Lung (tissue), 12 donors: ENCODE data around the gene PCDHB6. TPM values are rescaled to one million over a fixed set of nuclear protein-coding genes. Genes with fewer than 3 reads are reported as not detected.
"Not testable (repeated sequence)": the region's sequence is repeated elsewhere in the genome, so short reads cannot be mapped to it uniquely, and the experiment has no call there.

Experiments
- ATAC-seq: fragments of 200-7000 bp; cut with Tn5 transposase; one replicate; pipeline ENCODE4 v1.9.1; 2020; ENCODE audit warnings: moderate number of reproducible peaks; ENCODE audit not compliant: insufficient read depth, low FRiP score
- DNase-seq, 3 donors: peaks; one replicate each; pipeline ENCODE4 v3.0.0-alpha.2; 2013 to 2017
- H3K27ac ChIP-seq, 2 donors: one replicate each; pipeline ENCODE4 v1.5.1; 2013; ENCODE audit warnings: mild to moderate bottlenecking in 2 of 2, moderate library complexity in 2 of 2, control low read depth in 1 of 2, inconsistent platforms in 1 of 2, low read depth in 1 of 2, low read length in 1 of 2
- H3K27me3 ChIP-seq, 3 donors: one replicate each; pipeline ENCODE4 v1.5.1; 2013; ENCODE audit warnings: low read length in 2 of 3; ENCODE audit not compliant: control insufficient read depth in 3 of 3, insufficient read depth in 3 of 3
- H3K36me3 ChIP-seq, 4 donors: one replicate each; pipeline ENCODE4 v1.5.1; 2013; ENCODE audit warnings: low read length in 4 of 4, mild to moderate bottlenecking in 1 of 4, moderate library complexity in 1 of 4; ENCODE audit not compliant: control insufficient read depth in 4 of 4, insufficient read depth in 4 of 4
- H3K4me1 ChIP-seq, 5 donors: one replicate each; pipeline ENCODE4 v1.5.1; 2013; ENCODE audit warnings: low read length in 5 of 5, mild to moderate bottlenecking in 2 of 5, moderate library complexity in 1 of 5; ENCODE audit not compliant: control insufficient read depth in 5 of 5, insufficient read depth in 5 of 5
- H3K4me3 ChIP-seq: one replicate; pipeline ENCODE4 v1.5.1; 2013; ENCODE audit warnings: mild to moderate bottlenecking, control low read depth, moderate library complexity
- H3K9ac ChIP-seq, 2 donors: one replicate each; pipeline ENCODE4 v1.5.1; 2013; ENCODE audit warnings: low read length in 2 of 2, control low read depth in 1 of 2; ENCODE audit not compliant: insufficient read depth in 1 of 2
- H3K9me3 ChIP-seq, 4 donors: one replicate each; pipeline ENCODE4 v1.5.1; 2013; ENCODE audit warnings: low read length in 3 of 4, mild to moderate bottlenecking in 1 of 4, moderate library complexity in 1 of 4; ENCODE audit not compliant: control insufficient read depth in 4 of 4, insufficient read depth in 3 of 4
- CTCF ChIP-seq: IDR thresholded peaks from 2 replicates; pipeline ENCODE4 v1.5.1; 2012; ENCODE audit warnings: mild to moderate bottlenecking; ENCODE audit errors: control extremely low read depth, extremely low read depth
- WGBS, 2 donors: extraction: QIAGEN DNeasy Blood & Tissue Kit; methylation state at CpG; one replicate each; pipeline ENCODE4 v1.1.7; 2013; 5-methylcytosine and 5-hydroxymethylcytosine counted together
- polyA plus RNA-seq, 2 donors: library from polyadenylated mRNA; stranded (reverse); fragments of 200-250 nt; gene quantifications; one replicate each; pipeline ENCODE4 v1.2.1, GENCODE V29; 2013
- total RNA-seq, 2 donors: library from RNA; depleted of rRNA in 1 of 2; stranded (reverse); fragments of >200 nt in 1 of 2; gene quantifications; one replicate each; pipeline ENCODE4 v1.2.1, GENCODE V29; 2014 to 2021
- donor health status: control.
- donor health status: control.
- donor health status: Bipolar disorder and iron deficiency.
- donor health status: healthy.
- donor health status: DM: yes; HTN: yes; CAD: no.

Gene PCDHB6
- total and polyA plus RNA-seq, 4 donors, result 0.16 to 1.7 (median 0.66) TPM

GRCh38 chr5:141192110-141192725, 42.4 kb downstream of the PCDHB6 start, which contains the start of gene PCDHB10:
Gene PCDHB10 (plus strand): TSS chr5:141192353. CDS start chr5:141192553, 200 bp downstream.
- no peak for TF ChIP-seq CTCF
- peak; percentile 44 to 56 (median 56) for DNase-seq
- Histone ChIP-seq H3K27ac (no peak within 1 kb of the TSS), H3K27me3 (no peaks in the 10 kb centered on the region), H3K36me3 (no peaks in the 10 kb centered on the region), H3K9ac (peak within 1 kb of the TSS in 1 of 2 donors; percentile 62), H3K9me3 (peaks cover 0 to 21% (median 11%) of the 10 kb centered on the region in 4 donors), H3K4me3 (no peak within 1 kb of the TSS), H3K4me1 (no peaks in the 10 kb centered on the region)
- WGBS, 2 donors, result 7 to 9% methylated on average over 10 of the region's 10 CpGs
- ATAC-seq, result no peak

GRCh38 chr5:141194332-141194731, 44.5 kb downstream of the PCDHB6 start:
- not testable (repeated sequence) for H3K9ac ChIP-seq, H3K27ac ChIP-seq, DNase-seq, H3K4me1 ChIP-seq, H3K4me3 ChIP-seq, ATAC-seq, H3K27me3 ChIP-seq, H3K36me3 ChIP-seq
- 24 to 26% methylated on average over 3 to 33 of the region's 37 CpGs for WGBS, 2 donors
- peaks cover 0 to 24% (median 14%) of the 10 kb centered on the region in 4 donors for H3K9me3 ChIP-seq

- Histone ChIP-seq H3K9ac (no peak overlapping the region), H3K4me3 (no peak overlapping the region), H3K9me3 (peaks cover 0 to 31% (median 21%) of the 10 kb centered on the region in 4 donors), H3K27me3 (no peaks in the 10 kb centered on the region), H3K27ac (no peak overlapping the region), H3K4me1 (peaks cover 0 to 1% (median 0%) of the 10 kb centered on the region in 5 donors), H3K36me3 (no peaks in the 10 kb centered on the region)
- no peak for ATAC-seq
- TF ChIP-seq CTCF, result no peak
- WGBS, 2 donors, result 39 to 41% methylated on average over 3 of the region's 3 CpGs
- no peak for DNase-seq
Observed at GRCh38 chr5:141196363-141196762, 46.5 kb downstream of the PCDHB6 start.

DNA sequence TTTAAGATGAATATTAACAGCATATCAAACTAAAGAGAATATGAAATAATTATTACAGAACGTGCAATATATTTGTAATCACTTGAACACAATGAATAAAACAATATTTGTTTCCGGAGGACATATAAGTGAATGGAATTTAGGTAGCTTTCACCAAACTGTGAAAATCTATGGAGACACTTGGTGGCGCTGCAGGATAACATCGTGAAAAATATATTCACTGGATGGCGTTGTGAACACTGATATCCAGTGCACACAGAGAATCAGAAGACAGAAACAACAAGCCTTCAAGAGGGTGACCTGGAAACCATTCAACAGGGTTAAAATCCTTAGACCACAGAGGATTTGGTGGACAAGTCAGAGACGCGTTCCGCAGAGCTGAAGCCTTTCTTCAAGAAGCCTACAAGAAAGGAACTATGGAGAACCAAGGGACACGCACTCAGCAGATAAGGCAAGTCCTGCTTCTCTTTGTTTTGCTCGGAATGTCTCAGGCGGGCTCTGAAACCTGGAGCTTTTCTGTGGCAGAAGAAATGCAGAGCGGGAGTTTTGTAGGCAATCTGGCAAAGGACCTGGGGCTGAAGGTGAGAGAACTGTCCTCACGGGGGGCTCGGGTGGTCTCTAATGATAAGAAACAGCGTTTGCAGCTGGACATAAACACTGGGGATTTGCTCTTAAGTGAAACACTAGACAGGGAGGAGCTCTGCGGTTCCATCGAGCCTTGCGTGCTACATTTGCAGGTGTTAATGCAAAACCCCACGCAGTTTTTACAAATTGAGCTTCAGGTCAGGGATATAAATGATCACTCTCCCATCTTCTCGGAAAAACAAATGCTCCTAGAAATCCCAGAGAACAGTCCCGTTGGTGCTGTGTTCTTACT, 49.7 kb downstream of the PCDHB6 start, which contains the start of gene PCDHB11:
Gene PCDHB11, plus strand, starts transcription at position 269 of the 877 bp plus-strand sequence. Its CDS starts 148 bp downstream, at position 417.
- Histone ChIP-seq H3K36me3 (no peaks in the 10 kb centered on the region), H3K4me3 (peak within 1 kb of the TSS; percentile 22), H3K27ac (no peak within 1 kb of the TSS), H3K4me1 (peaks cover 0 to 1% (median 0%) of the 10 kb centered on the region in 5 donors), H3K27me3 (no peaks in the 10 kb centered on the region), H3K9ac (peak within 1 kb of the TSS in 1 of 2 donors; percentile 17), H3K9me3 (peaks cover 0 to 31% (median 21%) of the 10 kb centered on the region in 4 donors)
- 28 to 39% methylated on average over 21 of the region's 21 CpGs for WGBS, 2 donors
- DNase-seq, result peak in 2 of 3 donors; percentile 38 to 52
- ATAC-seq, result no peak
- TF ChIP-seq CTCF, result no peak

DNA sequence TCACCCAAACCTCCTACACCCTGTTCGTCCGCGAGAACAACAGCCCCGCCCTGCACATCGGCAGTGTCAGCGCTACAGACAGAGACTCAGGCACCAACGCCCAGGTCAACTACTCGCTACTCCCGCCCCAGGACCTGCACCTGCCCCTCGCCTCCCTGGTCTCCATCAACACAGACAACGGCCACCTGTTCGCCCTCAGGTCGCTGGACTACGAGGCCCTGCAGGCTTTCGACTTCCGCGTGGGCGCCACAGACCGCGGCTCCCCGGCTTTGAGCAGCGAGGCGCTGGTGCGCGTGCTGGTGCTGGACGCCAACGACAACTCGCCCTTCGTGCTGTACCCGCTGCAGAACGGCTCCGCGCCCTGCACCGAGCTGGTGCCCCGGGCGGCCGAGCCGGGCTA, 51.3 kb downstream of the PCDHB6 start:
- ATAC-seq, H3K27me3 ChIP-seq, H3K4me3 ChIP-seq, H3K36me3 ChIP-seq, DNase-seq, H3K4me1 ChIP-seq, H3K27ac ChIP-seq, H3K9ac ChIP-seq: not testable (repeated sequence)
- H3K9me3 ChIP-seq, result peaks cover 0 to 32% (median 19%) of the 10 kb centered on the region in 4 donors
- 28 to 29% methylated on average over 22 to 27 of the region's 38 CpGs for WGBS, 2 donors
